Cardiac fibroblast (primary cell): ENCODE measurements around the gene TFRC.

Source experiments
- DNase-seq, 2 donors: peaks; one replicate each; pipeline versions ENCODE4 v3.0.0 to v3.0.0-alpha.2; 2010; ENCODE audit warnings: low read depth in 2 of 2
- H3K4me3 ChIP-seq, 2 donors: replicated peaks in 1 of 2; 1 replicate in 1 of 2; 2 replicates in 1 of 2; pipeline ENCODE4 v1.5.1; 2011; ENCODE audit warnings: low read depth in 2 of 2, low read length in 2 of 2, mild to moderate bottlenecking in 2 of 2, moderate library complexity in 1 of 2
- CTCF ChIP-seq: IDR thresholded peaks from one replicate; pipeline ENCODE4 v1.5.1; 2011; ENCODE audit warnings: low read depth, mild to moderate bottlenecking, low read length, inconsistent platforms

The TFRC gene

GRCh38 chr3:196054661-196055060 is 27.2 kb downstream of the TFRC start:
- no peak for TF ChIP-seq CTCF
- H3K4me3 ChIP-seq = no peak overlapping the region
- no peak for DNase-seq

GRCh38 chr3:196053487-196053886 is 28.4 kb downstream of the TFRC start:
- H3K4me3 ChIP-seq = no peak overlapping the region
- no peak for DNase-seq
- no peak for TF ChIP-seq CTCF

GRCh38 chr3:196051282-196052076 is 30.4 kb downstream of the TFRC start:
- H3K4me3 ChIP-seq = no peak overlapping the region
- no peak for DNase-seq
- TF ChIP-seq CTCF = no peak

GRCh38 chr3:196050597-196050996 is 31.3 kb downstream of the TFRC start:
- no peak for DNase-seq
- TF ChIP-seq CTCF = no peak
- H3K4me3 ChIP-seq = no peak overlapping the region

DNA sequence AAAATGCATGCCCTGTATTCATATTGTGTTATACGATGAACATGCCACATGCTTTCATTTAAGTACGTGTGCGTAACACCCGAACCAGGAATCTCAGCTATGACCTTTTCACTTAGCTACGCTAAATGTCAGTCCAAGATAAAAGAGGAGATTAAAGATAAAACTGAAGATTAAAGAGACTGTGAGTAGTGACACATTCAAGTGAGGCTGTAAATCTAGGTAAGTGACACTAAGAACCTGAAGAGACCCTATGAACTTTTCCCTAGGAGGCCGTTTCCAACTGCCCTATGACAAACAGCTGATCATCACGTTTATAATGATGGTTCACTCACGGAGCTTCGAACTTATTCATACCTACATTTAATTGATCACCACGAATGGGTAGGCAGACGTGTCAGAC is 32.2 kb downstream of the TFRC start:
- no peak overlapping the region for H3K4me3 ChIP-seq
- TF ChIP-seq CTCF = no peak
- DNase-seq = no peak

DNA sequence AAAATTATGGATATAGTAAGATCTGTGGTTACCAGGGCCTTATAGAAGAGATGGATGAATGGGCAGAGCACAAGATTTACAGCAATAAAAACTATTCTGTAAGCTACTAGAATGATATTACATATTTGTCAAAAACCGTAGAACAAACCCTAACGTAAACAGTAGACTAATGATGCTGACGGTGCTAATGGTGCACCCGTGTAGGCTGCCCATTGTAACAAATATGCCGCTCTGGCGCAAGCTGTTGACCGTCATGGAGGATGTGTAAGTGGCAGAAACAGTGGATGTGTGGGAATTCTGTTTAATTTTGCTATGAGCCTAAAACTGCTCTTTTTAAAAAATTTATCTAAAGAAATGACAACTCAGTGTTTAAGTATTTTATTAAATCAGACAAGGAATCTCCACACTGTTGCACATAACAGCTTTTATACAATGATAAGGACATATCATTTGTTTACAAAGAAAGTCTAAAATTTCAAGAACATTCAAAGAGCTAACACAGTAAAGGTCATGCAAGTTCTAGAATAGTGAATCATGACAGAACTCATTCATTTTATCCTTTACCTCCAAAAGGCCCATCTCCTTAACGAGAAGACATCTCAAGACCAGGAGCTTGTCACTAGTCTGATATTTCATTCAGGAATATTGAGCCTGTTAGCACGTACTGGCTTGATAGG is 32.8 kb downstream of the TFRC start:
- H3K4me3 ChIP-seq = no peak overlapping the region
- DNase-seq = no peak
- no peak for TF ChIP-seq CTCF
